ENCODE results near the gene HBS1L. TPM values are rescaled to one million over a fixed set of nuclear protein-coding genes. Genes with fewer than 3 reads are reported as not detected.

Gene HBS1L
- total and polyA plus RNA-seq, 8 donors: 14.3 to 63.5 (median 30.7) TPM

- H3K9me3 ChIP-seq: no peaks in the 10 kb centered on the region
- H3K4me3 ChIP-seq: no peak overlapping the region
- peaks cover 0 to 8% (median 5%) of the 10 kb centered on the region in 4 donors for H3K36me3 ChIP-seq
- peaks cover 0 to 5% (median 0%) of the 10 kb centered on the region in 4 donors for H3K4me1 ChIP-seq
- DNase-seq: no peak
- H3K27me3 ChIP-seq: no peaks in the 10 kb centered on the region
- 81 to 91% (median 89%) methylated on average over 2 of the region's 2 CpGs for WGBS, 5 donors
- TF ChIP-seq EP300 (IDR thresholded peaks at IDR 0.05) (no peak), POLR2AphosphoS5 (IDR thresholded peaks at IDR 0.05) (no peak), CTCF (IDR thresholded peaks at IDR 0.05) (no peak), POLR2A (IDR thresholded peaks at IDR 0.05) (no peak)
- intact Hi-C loops (cut with DNase I; ENCODE audit: low total_unique reads): no loop called here
- no peak overlapping the region for H3K27ac ChIP-seq
These were observed 29.4 kb downstream of the HBS1L start for GRCh38 chr6:135025175-135025574.

- 76 to 87% (median 79%) methylated on average over 2 of the region's 2 CpGs for WGBS, 5 donors
- no peak for DNase-seq
- H3K9me3 ChIP-seq: no peaks in the 10 kb centered on the region
- peaks cover 0 to 5% (median 2%) of the 10 kb centered on the region in 4 donors for H3K36me3 ChIP-seq
- no peak overlapping the region for H3K4me3 ChIP-seq
- no peak overlapping the region for H3K27ac ChIP-seq
- peaks cover 0 to 5% (median 0%) of the 10 kb centered on the region in 4 donors for H3K4me1 ChIP-seq
- TF ChIP-seq POLR2AphosphoS5 (IDR thresholded peaks at IDR 0.05) (no peak), POLR2A (IDR thresholded peaks at IDR 0.05) (no peak), EP300 (IDR thresholded peaks at IDR 0.05) (no peak), CTCF (IDR thresholded peaks at IDR 0.05) (no peak)
- intact Hi-C loops (cut with DNase I; ENCODE audit: low total_unique reads): no loop called here
- no peaks in the 10 kb centered on the region for H3K27me3 ChIP-seq
These were observed 32.4 kb downstream of the HBS1L start for GRCh38 chr6:135022050-135022697.

- intact Hi-C loops (cut with DNase I; ENCODE audit: low total_unique reads): no loop called here
- H3K27ac ChIP-seq: no peak overlapping the region
These were observed 33.1 kb downstream of the HBS1L start for GRCh38 chr6:135021310-135022049.

More at GRCh38 chr6:135021310-135022049, 33.1 kb downstream of the HBS1L start:
- no peaks in the 10 kb centered on the region for H3K27me3 ChIP-seq
- no peak overlapping the region for H3K4me3 ChIP-seq
- H3K9me3 ChIP-seq: no peaks in the 10 kb centered on the region
- DNase-seq: no peak
- peaks cover 0 to 5% (median 2%) of the 10 kb centered on the region in 4 donors for H3K36me3 ChIP-seq
- H3K4me1 ChIP-seq: peaks cover 0 to 5% (median 0%) of the 10 kb centered on the region in 4 donors
- TF ChIP-seq POLR2AphosphoS5 (IDR thresholded peaks at IDR 0.05) (no peak), POLR2A (IDR thresholded peaks at IDR 0.05) (no peak), EP300 (IDR thresholded peaks at IDR 0.05) (no peak), CTCF (IDR thresholded peaks at IDR 0.05) (no peak)
- WGBS, 5 donors: 66 to 73% (median 71%) methylated on average over 4 of the region's 4 CpGs

Measured in stomach (tissue), 9 donors.